K562 (cell line): ENCODE measurements around the gene WTAP. TPM values are rescaled to one million over a fixed set of nuclear protein-coding genes. Genes with fewer than 3 reads are reported as not detected.

Experiments used
- CBX5 ChIP-seq: IDR thresholded peaks from 2 replicates; pipeline ENCODE4 v1.6.1; 2014; ENCODE audit warnings: low read depth, borderline replicate concordance
- CBX8 ChIP-seq: fragments of 200-600 bp; sonication (generic); IDR thresholded peaks from 2 replicates; pipeline ENCODE4 v1.6.1; 2012; ENCODE audit warnings: borderline replicate concordance, mixed run types, low read depth, mild to moderate bottlenecking, moderate library complexity, mixed read lengths, low read length, control low read depth, inconsistent platforms; ENCODE audit not compliant: poor library complexity, severe bottlenecking; ENCODE audit errors: extremely low read depth
- CREBBP ChIP-seq: IDR thresholded peaks from one replicate; pipeline ENCODE4 v1.6.1; 2012; ENCODE audit warnings: low read depth, mild to moderate bottlenecking, control low read depth, inconsistent platforms, low read length
- FOXK2 ChIP-seq, 2 experiments: fragments of 450-650 bp; IDR thresholded peaks in 1 of 2; conservative IDR thresholded peaks in 1 of 2; 2 replicates each; pipeline ENCODE4 v1.6.1; 2016; ENCODE audit warnings: low read depth in 2 of 2, mild to moderate bottlenecking in 1 of 2
- GABPA ChIP-seq: fragments of 200-800 bp; sonication (Bioruptor generic); conservative IDR thresholded peaks from 2 replicates; pipeline ENCODE4 v1.6.1; 2016; ENCODE audit warnings: low read depth, missing genetic modification characterization, missing compliant biosample characterization
- HBP1 ChIP-seq: fragments of 450-650 bp; formaldehyde crosslinking; IDR thresholded peaks from 2 replicates; pipeline ENCODE4 v1.4.0; 2022; ENCODE audit warnings: missing genetic modification characterization
- NR2C1 ChIP-seq, 2 experiments: fragments of 450-650 bp; IDR thresholded peaks; 2 replicates each; pipeline ENCODE4 v1.6.1; 2017; ENCODE audit warnings: mild to moderate bottlenecking in 2 of 2, antibody characterized with exemption in 1 of 2, inconsistent platforms in 1 of 2, missing compliant biosample characterization in 1 of 2, missing genetic modification characterization in 1 of 2
- SMC3 ChIP-seq: conservative IDR thresholded peaks from 2 replicates; pipeline ENCODE4 v1.6.1; 2011; ENCODE audit warnings: low read depth, low read length, improper control_type of control experiment; ENCODE audit not compliant: insufficient read depth
- TAF9B ChIP-seq: fragments of 450-650 bp; IDR thresholded peaks from 2 replicates; pipeline ENCODE4 v1.6.1; 2018; ENCODE audit warnings: mild to moderate bottlenecking; ENCODE audit not compliant: partially characterized antibody
- ZC3H8 ChIP-seq: fragments of 450-650 bp; IDR thresholded peaks from 2 replicates; pipeline ENCODE4 v1.6.1; 2017
- ZFP36 ChIP-seq: fragments of 150-350 bp; IDR thresholded peaks from 2 replicates; pipeline ENCODE4 v1.6.1; 2018; ENCODE audit warnings: low read length, low read depth; ENCODE audit not compliant: partially characterized antibody
- ZNF3 ChIP-seq: fragments of 250-450 bp; sonication (Bioruptor Pico); IDR thresholded peaks from 2 replicates; pipeline ENCODE4 v1.5.0; 2021; ENCODE audit warnings: mild to moderate bottlenecking, moderate library complexity
- ZNF449 ChIP-seq: fragments of 250-450 bp; sonication (Bioruptor Pico); IDR thresholded peaks from 2 replicates; pipeline ENCODE4 v1.8.0; 2022; ENCODE audit warnings: moderate library complexity, mild to moderate bottlenecking, inconsistent platforms
- polyA plus RNA-seq, 8 experiments: library from polyadenylated mRNA; depleted of rRNA in 4 of 8; stranded (reverse) in 5 of 8; unstranded in 3 of 8; fragments of >200 nt; fragmentation: Nextera tagmentation in 2 of 8; fragmentation: Illumina TruSeq in 1 of 8; extraction: Ambion mirVana in 2 of 8; extraction: Trizol in 1 of 8; gene quantifications; 2 replicates each; pipeline versions ENCODE4 v1.2.1 to v1.2.3, GENCODE V29; 2011 to 2014; ENCODE audit warnings: inconsistent platforms in 1 of 8, missing spikeins in 1 of 8
- total RNA-seq, 7 experiments: library from RNA; depleted of rRNA in 6 of 7; stranded (reverse); fragments of >200 nt in 6 of 7; fragmentation: Illumina TruSeq in 2 of 7; extraction: Trizol in 2 of 7; gene quantifications; 2 replicates each; pipeline versions ENCODE4 v1.2.1 to v1.2.3, GENCODE V29; 2011 to 2021; ENCODE audit warnings: low replicate concordance in 1 of 7

Gene WTAP
- total and polyA plus RNA-seq, 9 of the 15 experiments (the other 6 are each of a cell fraction or from before 2014, with no cell fraction given): 52.4 to 156 (median 110) TPM

- no peak for TF ChIP-seq CBX8
- TF ChIP-seq ZC3H8: no peak
- TF ChIP-seq NR2C1 (IDR thresholded peaks at IDR 0.05): no peak
- no peak for TF ChIP-seq NR2C1 (tag; IDR thresholded peaks at IDR 0.05)
- TF ChIP-seq FOXK2 (conservative IDR thresholded peaks at IDR 0.05 in 1 of 2, IDR thresholded peaks at IDR 0.05 in 1 of 2; ENCODE audit: low read depth in 2 of 2): no peak
- TF ChIP-seq CREBBP: no peak
- no peak for TF ChIP-seq HBP1 (CRISPR knock-in tag)
- no peak for TF ChIP-seq ZNF449 (CRISPR knock-in tag)
- TF ChIP-seq CBX5: no peak
- TF ChIP-seq TAF9B: no peak
- TF ChIP-seq ZFP36: no peak
- TF ChIP-seq GABPA (tag): no peak
- TF ChIP-seq SMC3: no peak
- TF ChIP-seq ZNF3 (CRISPR knock-in tag): no peak
- TF ChIP-seq, all 486 proteins: peak for 0
These were observed 17.8 kb downstream of the WTAP start (continued) for GRCh38 chr6:159745081-159745480.
